B cell (primary cell): ENCODE results near the gene VPS33A.

Experiments
- EZH2 ChIP-seq: IDR thresholded peaks from 2 replicates; pipeline ENCODE4 v1.6.1; 2012; ENCODE audit warnings: borderline replicate concordance, low read depth, mild to moderate bottlenecking, moderate library complexity, low read length; ENCODE audit not compliant: insufficient read depth, poor library complexity, severe bottlenecking
- TF ChIP-seq, protein P1 (sequence below): fragments of 200-600 bp; IDR thresholded peaks from one replicate; pipeline ENCODE4 v1.8.0; 2022; ENCODE audit warnings: antibody characterized with exemption, mild to moderate bottlenecking

DNA sequence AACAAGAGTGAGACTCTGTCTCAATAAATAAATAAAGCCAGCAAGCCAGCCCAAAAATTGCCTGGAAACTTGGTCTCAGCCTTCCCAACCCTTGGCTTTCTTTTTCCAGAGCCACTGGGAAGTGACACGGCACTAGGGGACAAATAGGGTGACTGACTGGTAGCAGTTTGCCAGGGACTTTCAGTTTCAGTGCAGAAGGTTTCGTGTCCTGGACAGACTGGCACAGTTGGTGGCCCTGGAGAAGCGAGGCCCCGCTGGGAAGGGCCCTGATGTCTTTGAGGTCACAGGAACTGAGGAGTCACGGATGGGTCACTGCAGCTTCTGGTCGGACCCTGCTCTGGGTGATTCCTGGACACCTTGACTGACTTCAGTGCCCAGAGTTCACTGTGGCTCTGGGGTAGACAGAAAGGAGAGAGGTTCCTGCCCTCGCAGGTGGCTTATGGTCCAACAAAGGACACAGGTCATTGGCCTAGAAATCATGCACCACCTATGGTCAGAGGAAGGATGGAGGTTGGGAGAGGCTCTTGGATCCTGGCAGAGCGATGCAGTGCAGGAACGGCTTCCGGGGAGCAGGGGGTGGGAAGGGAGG, 80.7 kb downstream of the VPS33A start:
- TF ChIP-seq, protein P1, sequence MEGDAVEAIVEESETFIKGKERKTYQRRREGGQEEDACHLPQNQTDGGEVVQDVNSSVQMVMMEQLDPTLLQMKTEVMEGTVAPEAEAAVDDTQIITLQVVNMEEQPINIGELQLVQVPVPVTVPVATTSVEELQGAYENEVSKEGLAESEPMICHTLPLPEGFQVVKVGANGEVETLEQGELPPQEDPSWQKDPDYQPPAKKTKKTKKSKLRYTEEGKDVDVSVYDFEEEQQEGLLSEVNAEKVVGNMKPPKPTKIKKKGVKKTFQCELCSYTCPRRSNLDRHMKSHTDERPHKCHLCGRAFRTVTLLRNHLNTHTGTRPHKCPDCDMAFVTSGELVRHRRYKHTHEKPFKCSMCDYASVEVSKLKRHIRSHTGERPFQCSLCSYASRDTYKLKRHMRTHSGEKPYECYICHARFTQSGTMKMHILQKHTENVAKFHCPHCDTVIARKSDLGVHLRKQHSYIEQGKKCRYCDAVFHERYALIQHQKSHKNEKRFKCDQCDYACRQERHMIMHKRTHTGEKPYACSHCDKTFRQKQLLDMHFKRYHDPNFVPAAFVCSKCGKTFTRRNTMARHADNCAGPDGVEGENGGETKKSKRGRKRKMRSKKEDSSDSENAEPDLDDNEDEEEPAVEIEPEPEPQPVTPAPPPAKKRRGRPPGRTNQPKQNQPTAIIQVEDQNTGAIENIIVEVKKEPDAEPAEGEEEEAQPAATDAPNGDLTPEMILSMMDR, result no peak
- TF ChIP-seq EZH2, result no peak
